Globus pallidus (tissue), 1 donor: ENCODE data around the gene EDC3.
"Not testable (repeated sequence)": the region's sequence is repeated elsewhere in the genome, so short reads cannot be mapped to it uniquely, and the experiment has no call there.

Experiments used
- DNase-seq: peaks from one replicate; pipeline ENCODE4 v3.0.0-alpha.2; 2015; ENCODE audit warnings: low spot score

The EDC3 gene

DNA sequence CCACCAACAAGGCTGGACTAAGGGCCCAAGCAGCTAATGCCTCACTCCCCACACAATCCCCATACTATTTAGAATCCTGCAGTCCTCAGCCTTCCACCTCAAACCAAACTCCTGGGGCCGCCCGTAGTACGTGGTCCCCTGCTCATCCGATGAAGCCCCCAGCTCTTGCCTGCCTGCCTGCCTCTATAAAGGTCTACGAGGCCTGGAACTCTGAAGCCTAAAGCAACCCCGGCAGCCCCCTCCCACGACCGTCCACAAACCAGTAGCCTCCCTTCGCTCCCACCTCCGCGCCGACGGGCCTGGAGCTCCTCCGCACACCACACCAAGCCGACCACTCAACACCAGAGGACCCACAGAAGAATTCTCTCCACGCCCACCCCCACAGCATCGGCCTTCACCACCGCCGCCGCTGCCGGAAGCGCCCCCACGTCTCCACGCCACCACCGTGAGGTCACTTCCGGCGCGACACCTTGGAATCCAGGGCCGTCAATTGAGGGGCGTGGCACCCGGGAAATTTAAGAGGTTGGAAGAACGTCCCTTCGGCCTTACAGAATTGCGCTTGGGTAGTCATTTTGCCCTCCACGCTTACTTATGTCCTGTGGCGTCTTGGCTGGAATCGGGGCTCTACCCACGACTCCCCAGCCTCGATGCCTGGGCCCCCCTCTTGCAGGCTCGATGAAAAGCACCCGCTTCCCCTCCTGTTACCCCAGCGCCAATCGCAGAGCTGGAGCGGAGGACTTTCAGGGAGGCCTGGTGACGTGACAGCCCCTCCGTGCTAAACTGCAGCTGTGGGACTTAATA lies at the start of gene EDC3:
Gene EDC3 (minus strand): TSS at position 428 of the 801 bp plus-strand sequence. CDS start 20,900 bp downstream, outside the sequence.
- peak; percentile 82 for DNase-seq

- DNase-seq: no peak
Measured at GRCh38 chr15:74742422-74742821, 46.6 kb upstream of the EDC3 start.

- not testable (repeated sequence) for DNase-seq
Measured at GRCh38 chr15:74738239-74738638, 42.4 kb upstream of the EDC3 start.

- DNase-seq: no peak
Measured at GRCh38 chr15:74735305-74735704, 39.5 kb upstream of the EDC3 start.

GRCh38 chr15:74733269-74733668 lies 37.4 kb upstream of the EDC3 start:
- DNase-seq: no peak

DNA sequence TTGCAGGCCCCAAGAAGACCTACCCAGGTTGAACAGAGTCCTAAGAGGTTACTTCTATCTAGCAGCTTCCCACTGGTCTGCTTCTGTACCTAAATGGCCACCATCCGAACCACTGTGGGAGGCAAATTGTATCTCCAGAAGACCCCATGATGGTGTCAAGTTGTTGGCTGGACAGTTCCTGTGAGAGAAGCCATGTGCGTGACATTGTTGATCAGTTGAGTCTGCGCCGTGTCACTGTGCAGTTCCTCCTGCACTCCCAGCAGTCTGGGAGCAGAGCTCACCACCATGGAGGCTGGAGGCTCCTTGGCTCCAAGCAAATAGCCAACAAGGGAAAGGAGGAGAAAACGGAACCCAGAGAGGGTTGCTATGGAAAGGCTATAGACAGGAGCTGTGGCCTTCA lies 37.0 kb upstream of the EDC3 start:
- no peak for DNase-seq

GRCh38 chr15:74730619-74731316 lies 34.9 kb upstream of the EDC3 start:
- no peak for DNase-seq

DNA sequence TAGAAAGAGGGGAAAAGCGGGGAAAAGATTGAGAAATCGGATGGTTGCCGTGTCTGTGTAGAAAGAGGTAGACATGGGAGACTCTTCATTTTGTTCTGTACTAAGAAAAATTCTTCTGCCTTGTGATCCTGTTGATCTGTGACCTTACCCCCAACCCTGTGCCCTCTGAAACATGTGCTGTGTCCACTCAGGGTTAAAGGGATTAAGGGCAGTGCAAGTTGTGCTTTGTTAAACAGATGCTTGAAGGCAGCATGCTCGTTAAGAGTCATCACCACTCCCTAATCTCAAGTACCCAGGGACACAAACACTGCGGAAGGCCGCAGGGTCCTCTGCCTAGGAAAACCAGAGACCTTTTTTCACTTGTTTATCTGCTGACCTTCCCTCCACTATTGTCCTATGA lies 33.5 kb upstream of the EDC3 start:
- DNase-seq: not testable (repeated sequence)

- not testable (repeated sequence) for DNase-seq
Measured at GRCh38 chr15:74728699-74729098, 32.9 kb upstream of the EDC3 start.

DNA sequence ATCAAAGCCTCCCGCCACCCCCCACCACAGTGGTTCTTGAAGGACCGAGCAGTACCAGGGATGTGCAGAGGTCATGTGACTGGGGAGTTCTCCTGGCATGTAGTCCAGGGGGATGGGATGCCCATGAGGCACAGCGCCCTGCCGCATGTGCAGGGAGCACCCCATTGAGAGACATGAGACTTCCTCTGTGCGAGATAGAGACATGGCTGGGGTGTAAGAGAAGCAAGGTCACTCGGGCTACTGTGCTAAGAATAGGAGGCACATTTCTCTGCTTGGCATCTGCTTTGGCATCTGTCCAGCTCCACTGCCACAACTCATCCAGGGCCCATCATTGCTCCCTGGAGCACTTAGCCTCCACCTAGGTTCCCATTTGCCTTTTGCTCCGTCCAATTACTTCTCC lies 31.9 kb upstream of the EDC3 start:
- no peak for DNase-seq

DNA sequence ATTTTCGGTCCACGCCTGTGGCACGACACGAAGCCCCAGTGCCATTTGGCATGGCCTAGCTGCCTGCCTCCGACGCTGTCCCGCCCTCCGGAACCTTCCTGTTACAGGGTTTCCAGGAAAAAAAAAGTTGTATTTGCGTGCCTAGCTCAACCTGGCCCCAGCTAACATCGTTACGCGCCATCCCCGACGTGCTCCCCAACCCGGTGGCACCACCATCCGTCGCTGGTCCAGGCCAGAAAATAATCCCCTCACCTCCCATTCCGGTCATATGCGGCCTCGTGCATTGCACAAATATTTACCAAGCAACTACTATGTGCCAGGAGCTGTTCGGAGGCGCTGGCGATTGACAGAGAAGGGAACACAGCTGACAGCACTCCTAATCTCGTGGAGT lies 30.9 kb upstream of the EDC3 start:
- no peak for DNase-seq

DNA sequence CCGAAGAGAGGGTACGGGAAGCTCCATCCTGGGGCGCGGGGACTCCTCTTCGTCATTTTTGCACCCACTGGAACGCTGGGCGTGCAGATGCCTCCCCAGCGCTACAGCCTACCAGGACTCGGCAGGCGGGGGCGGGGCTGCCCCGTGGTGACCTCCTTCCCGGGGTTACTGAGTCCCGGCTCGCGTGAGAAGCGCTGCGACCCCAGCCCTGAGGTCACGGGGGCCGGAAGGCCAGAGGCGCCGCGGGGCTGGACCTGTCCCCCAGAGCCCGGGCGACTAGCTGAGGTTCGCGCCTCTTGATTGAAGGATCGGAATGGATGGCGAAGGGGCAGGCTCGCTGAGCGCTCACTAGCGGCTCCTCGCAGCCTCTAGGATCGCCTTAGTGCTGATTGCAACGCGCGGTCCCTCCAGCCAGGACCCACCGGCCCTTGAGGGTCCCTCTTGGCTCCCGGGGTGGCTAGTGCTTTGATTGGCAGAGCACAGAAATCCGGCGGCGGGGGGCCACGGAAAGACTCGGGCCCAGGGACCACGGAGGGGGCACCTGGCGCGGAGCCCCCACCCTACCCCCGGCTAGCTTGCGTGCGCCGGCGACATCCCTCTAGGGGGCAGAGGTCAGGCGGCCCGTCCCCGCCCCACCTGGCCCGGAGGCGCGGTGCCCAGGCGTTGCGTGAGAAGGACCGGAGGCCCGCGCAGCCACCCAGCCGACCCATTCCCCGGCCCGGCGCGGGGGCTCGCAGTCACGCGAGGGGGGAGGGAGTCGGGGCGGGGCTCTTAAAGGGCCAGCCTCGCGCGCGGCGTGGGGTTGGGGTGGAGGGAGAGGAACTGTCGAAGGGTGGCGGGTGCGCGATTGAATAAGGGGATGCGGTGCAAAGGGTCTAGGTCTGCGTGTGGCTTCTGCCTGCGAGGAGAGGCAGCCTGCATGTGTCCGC lies 30.3 kb upstream of the EDC3 start:
- no peak for DNase-seq

DNA sequence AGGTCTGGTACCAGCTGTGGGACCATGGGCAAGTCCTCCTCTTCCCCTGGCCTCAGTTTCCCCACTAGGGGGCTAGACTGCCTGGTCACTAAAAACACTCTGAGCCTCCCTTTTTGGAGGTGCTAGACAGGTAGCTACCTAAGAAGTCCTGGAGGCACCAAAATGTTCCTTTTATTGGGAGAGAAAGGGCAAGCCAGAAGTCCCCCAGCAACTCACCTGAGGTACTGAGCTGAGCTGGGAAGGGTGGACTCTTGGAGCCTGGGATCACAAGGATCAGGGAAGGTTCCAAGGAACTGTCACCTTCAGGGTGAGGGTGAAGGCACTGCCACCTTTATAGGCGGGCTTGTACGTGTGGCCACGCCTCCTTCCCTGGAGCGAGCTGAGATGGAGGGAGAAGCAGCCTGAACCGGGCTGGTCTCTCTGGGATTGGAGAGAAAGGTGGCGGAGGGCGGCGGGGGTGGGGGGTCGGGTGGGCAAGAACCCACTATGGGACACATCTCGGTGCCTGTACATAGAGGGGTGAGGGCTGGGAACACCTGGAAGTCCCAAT lies 29.5 kb upstream of the EDC3 start, which contains the start of gene CYP1A1:
Gene CYP1A1 (minus strand): TSS at position 304 of the 550 bp plus-strand sequence. CDS start 2,431 bp downstream, outside the sequence.
- no peak for DNase-seq

DNA sequence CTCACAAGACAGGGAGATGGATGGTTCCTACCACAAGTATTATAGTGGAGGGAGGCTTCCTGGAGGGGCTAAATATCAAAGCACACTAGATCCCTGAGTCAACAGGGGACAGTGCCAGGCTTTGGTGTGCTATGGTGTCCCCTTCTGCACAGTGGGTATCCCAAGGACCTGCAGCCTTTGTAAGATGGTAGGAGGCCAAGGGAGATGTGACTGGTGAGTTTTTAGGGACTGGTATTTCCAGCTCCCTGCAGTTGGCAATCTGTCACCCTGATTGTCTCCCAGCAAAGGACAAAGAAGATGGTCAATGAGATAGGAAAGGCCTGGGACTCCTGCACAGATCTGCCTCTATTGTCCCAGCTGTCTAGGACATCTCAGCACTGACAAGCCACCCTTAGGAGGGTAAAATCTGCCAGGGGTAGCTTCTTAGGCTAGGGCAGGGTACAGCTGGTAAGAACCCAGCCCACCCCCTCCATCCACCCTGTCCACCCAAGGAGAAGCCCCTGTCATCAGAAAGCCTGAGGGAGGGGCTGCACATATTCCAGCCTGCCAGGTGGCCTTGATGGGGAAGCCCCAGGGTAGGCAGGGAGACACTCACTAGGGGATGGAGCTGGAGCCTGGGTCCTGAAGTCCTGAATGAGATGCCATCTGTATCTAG lies 28.9 kb upstream of the EDC3 start:
- DNase-seq: no peak

- peak; percentile 79 for DNase-seq
Measured at GRCh38 chr15:74723754-74724334, 28.0 kb upstream of the EDC3 start.

- DNase-seq: no peak
Measured at GRCh38 chr15:74723187-74723586, 27.4 kb upstream of the EDC3 start.

GRCh38 chr15:74722591-74722990 lies 26.8 kb upstream of the EDC3 start:
- no peak for DNase-seq

- no peak for DNase-seq
Measured at GRCh38 chr15:74716651-74717050, 20.8 kb upstream of the EDC3 start.

DNA sequence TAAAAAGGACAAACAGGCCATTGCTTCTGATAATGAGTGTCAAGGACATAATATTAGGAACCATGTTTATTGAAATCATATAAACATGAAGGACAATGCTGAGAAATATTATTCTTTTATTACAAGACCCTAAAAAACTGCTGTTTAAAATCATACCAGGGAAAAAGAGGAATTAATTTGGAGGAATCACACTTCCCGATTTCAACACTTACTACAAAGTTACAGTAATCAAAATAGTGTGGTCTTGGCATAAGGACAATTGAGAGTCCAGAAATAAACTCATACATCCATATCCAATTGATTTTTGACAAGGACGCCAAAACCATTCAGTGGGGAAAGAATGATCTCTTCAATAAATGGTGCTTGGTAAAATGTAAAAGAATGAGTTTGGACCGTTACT lies 16.5 kb upstream of the EDC3 start:
- no peak for DNase-seq

DNA sequence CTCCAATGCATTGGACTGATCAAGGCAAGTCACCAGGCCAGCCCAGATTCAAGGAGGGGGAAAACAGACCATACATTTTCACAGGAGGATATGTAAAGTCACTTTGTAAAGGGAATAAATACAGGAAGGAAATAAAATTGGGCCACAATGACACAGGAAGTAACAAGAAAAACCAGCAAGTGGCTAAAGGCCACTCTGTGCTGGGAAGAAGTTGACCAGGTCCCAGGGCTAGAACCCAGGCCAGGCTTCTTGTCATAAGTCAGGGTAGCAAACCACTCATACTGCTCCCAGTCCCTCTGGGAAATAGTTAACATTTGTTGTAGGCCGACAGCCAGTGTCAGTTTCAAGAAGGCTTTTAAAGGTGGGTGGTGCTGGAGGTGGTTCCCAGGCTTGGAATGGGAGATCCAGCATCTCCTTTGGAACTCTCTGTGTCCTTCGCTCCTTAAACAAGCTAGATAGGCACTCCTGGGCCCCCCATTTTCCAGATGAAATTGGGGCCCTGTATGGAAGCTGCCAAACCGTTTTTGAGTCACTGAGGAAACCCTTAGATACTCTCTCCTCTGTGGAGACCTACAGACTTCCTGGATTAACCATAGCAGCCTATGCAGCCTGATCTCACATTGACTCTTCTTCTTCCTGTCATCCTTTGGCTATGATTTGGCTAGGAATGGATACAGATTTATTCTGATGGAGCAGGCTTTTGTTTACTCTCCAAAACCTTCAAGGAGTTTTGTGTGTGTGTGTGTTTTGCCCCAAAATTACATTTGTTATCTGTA lies 14.7 kb upstream of the EDC3 start:
- DNase-seq: no peak
